OCI-LY1 (cell line): ENCODE results near the gene TIMM9.
A peak's percentile ranks its signal among the peaks of the same experiment; 100 is the strongest.

Source experiments
- H2AFZ ChIP-seq: fragments of 200-600 bp; sonication (generic), shearing (Covaris generic); 2 replicates; pipeline ENCODE4 v1.6.0; 2014; ENCODE audit warnings: antibody characterized with exemption, mild to moderate bottlenecking, low read length
- H3F3A ChIP-seq: fragments of 200-600 bp; sonication (generic), shearing (Covaris generic); 2 replicates; pipeline ENCODE4 v1.6.0; 2014; ENCODE audit warnings: mild to moderate bottlenecking, antibody characterized with exemption, low read length, moderate library complexity; ENCODE audit not compliant: insufficient read depth
- H3K27ac ChIP-seq: fragments of 200-600 bp; sonication (generic); 2 replicates; pipeline ENCODE4 v1.5.1; 2014; ENCODE audit warnings: low read length, mixed run types, mild to moderate bottlenecking, low read depth; ENCODE audit not compliant: poor library complexity, severe bottlenecking
- H3K27me3 ChIP-seq: fragments of 200-600 bp; sonication (generic); 2 replicates; pipeline ENCODE4 v1.6.0; 2014; ENCODE audit warnings: antibody characterized with exemption, mild to moderate bottlenecking, low read length, moderate library complexity; ENCODE audit not compliant: insufficient read depth
- H3K36me3 ChIP-seq: fragments of 200-600 bp; sonication (generic); 2 replicates; pipeline ENCODE4 v1.6.1; 2014; ENCODE audit warnings: mild to moderate bottlenecking, antibody characterized with exemption, low read length, moderate library complexity, mixed read lengths; ENCODE audit not compliant: insufficient read depth
- H3K4me1 ChIP-seq: fragments of 200-600 bp; sonication (generic); 2 replicates; pipeline ENCODE4 v1.5.1; 2014; ENCODE audit warnings: mild to moderate bottlenecking, low read length, moderate library complexity; ENCODE audit not compliant: insufficient read depth, severe bottlenecking
- H3K4me2 ChIP-seq: fragments of 200-600 bp; sonication (generic), shearing (Covaris generic); 2 replicates; pipeline ENCODE4 v1.6.1; 2014; ENCODE audit warnings: low read length
- H3K4me3 ChIP-seq: fragments of 200-600 bp; sonication (generic); 2 replicates; pipeline ENCODE4 v1.5.1; 2014; ENCODE audit warnings: low read length, low read depth, mild to moderate bottlenecking, mixed read lengths; ENCODE audit not compliant: poor library complexity, severe bottlenecking
- H3K79me2 ChIP-seq: fragments of 200-600 bp; shearing (Covaris generic); 2 replicates; pipeline ENCODE4 v1.6.1; 2016; ENCODE audit warnings: mixed run types, low read length, mixed read lengths; ENCODE audit not compliant: insufficient read depth
- H3K9ac ChIP-seq: fragments of 200-600 bp; sonication (generic), shearing (Covaris generic); 2 replicates; pipeline ENCODE4 v1.6.1; 2014; ENCODE audit warnings: mild to moderate bottlenecking, low read length, mixed read lengths
- H3K9me2 ChIP-seq: fragments of 200-600 bp; sonication (generic), shearing (Covaris generic); 2 replicates; pipeline ENCODE4 v1.6.1; 2014; ENCODE audit warnings: low read depth, mild to moderate bottlenecking, low read length, mixed read lengths
- H3K9me3 ChIP-seq: fragments of 200-600 bp; shearing (Covaris generic); 2 replicates; pipeline ENCODE4 v1.6.1; 2014; ENCODE audit warnings: low read length, mixed read lengths
- H4K20me1 ChIP-seq: fragments of 200-600 bp; sonication (generic), shearing (Covaris generic); 2 replicates; pipeline ENCODE4 v1.6.0; 2016; ENCODE audit warnings: mild to moderate bottlenecking, low read length; ENCODE audit not compliant: insufficient read depth
- CTCF ChIP-seq: fragments of 200-600 bp; sonication (generic), shearing (Covaris generic); IDR thresholded peaks from 2 replicates; pipeline ENCODE4 v1.5.1; 2017; ENCODE audit warnings: mild to moderate bottlenecking, antibody characterized with exemption, low read length, moderate library complexity, mixed read lengths
- EZH2 ChIP-seq: fragments of 200-600 bp; sonication (generic), shearing (Covaris generic); IDR thresholded peaks from 2 replicates; pipeline ENCODE4 v1.8.0; 2017; ENCODE audit warnings: borderline replicate concordance, mixed run types, mild to moderate bottlenecking, antibody characterized with exemption, low read length, moderate library complexity, mixed read lengths

TIMM9 gene

GRCh38 chr14:58397156-58397555 is 30.2 kb downstream of the TIMM9 start:
- H3K4me2 ChIP-seq = no peak overlapping the region

GRCh38 chr14:58395812-58396788 is 31.2 kb downstream of the TIMM9 start, which contains the start of gene TOMM20L:
TSS of gene TOMM20L (plus strand) at chr14:58395930. CDS start at chr14:58395958, 28 bp downstream.
- Histone ChIP-seq H3K27me3 (no peaks in the 10 kb centered on the region), H3K9ac (peak within 1 kb of the TSS; percentile 75), H3K4me3 (peak within 1 kb of the TSS; percentile 62), H3K27ac (peak within 1 kb of the TSS; percentile 34), H3K9me2 (no peaks in the 10 kb centered on the region), H3K9me3 (no peaks in the 10 kb centered on the region), H3K4me1 (peaks cover 28% of the 10 kb centered on the region), H2AFZ (peak within 1 kb of the TSS; percentile 94; the same call in 1 of the 2 replicates), H4K20me1 (no peaks in the 10 kb centered on the region), H3K79me2 (no peaks in the 10 kb centered on the region), H3K4me2 (peak within 1 kb of the TSS; percentile 74), H3F3A (no peaks in the 10 kb centered on the region), H3K36me3 (no peaks in the 10 kb centered on the region)
- TF ChIP-seq EZH2 (no peak), CTCF (peak; percentile 82)

More at GRCh38 chr14:58397156-58397555, 30.2 kb downstream of the TIMM9 start:
- H3K27me3 ChIP-seq = no peaks in the 10 kb centered on the region
- H3K36me3 ChIP-seq = no peaks in the 10 kb centered on the region
- TF ChIP-seq EZH2 = no peak
- H3F3A ChIP-seq = no peaks in the 10 kb centered on the region
- no peaks in the 10 kb centered on the region for H3K9me2 ChIP-seq
- no peak overlapping the region for H2AFZ ChIP-seq
- no peak overlapping the region for H3K9ac ChIP-seq
- no peak overlapping the region for H3K4me3 ChIP-seq
- peaks cover 28% of the 10 kb centered on the region for H3K4me1 ChIP-seq
- no peaks in the 10 kb centered on the region for H4K20me1 ChIP-seq
- no peak overlapping the region for H3K27ac ChIP-seq
- H3K9me3 ChIP-seq = no peaks in the 10 kb centered on the region
- no peaks in the 10 kb centered on the region for H3K79me2 ChIP-seq

GRCh38 chr14:58395562-58395811 is 31.8 kb downstream of the TIMM9 start:
- Histone ChIP-seq H3K27ac (no peak overlapping the region), H3K9me2 (no peaks in the 10 kb centered on the region), H3K9me3 (no peaks in the 10 kb centered on the region), H3K9ac (peak overlapping the region; percentile 44; the same call in 1 of the 2 replicates), H3K79me2 (no peaks in the 10 kb centered on the region), H3K4me3 (peak overlapping the region; percentile 62), H3K27me3 (no peaks in the 10 kb centered on the region), H3K4me1 (peaks cover 28% of the 10 kb centered on the region), H2AFZ (peak overlapping the region; percentile 94; the same call in 1 of the 2 replicates), H3K4me2 (peak overlapping the region; percentile 74), H4K20me1 (no peaks in the 10 kb centered on the region), H3K36me3 (no peaks in the 10 kb centered on the region), H3F3A (no peaks in the 10 kb centered on the region)
- no peak for TF ChIP-seq EZH2
- no peak for TF ChIP-seq CTCF
